Measurements from ENCODE around the gene IZUMO2.

DNA sequence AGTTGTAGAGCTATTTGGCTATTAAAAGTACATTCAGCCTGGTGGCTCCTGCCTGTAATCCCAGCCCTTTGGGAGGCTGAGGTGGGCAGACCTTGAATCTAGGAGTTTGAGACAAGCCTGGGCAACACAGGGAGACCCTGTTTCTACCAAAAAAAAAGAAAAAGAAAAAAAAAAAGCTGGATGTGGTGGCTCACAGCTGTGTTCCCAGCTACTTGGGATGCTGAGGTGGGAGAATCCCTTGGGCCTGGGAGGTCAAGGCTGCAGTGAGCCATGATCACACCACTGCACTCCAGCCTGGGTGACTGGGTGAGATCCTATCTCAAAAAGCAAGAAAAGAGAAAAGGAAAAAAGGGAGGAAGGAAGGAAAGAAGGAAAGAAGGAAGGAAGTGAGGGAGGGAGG, 9.6 kb upstream of the IZUMO2 start:
- TF ChIP-seq EZH2 (IDR thresholded peaks at IDR 0.05; ENCODE audit: insufficient read depth, poor library complexity, severe bottlenecking) (no peak), EZH2phosphoT487 (IDR thresholded peaks at IDR 0.05; ENCODE audit: insufficient read depth, low read depth) (no peak)
